HL-60 (cell line): ENCODE results near the gene LRRC71.

Experiments used
- CTCF ChIP-seq: IDR thresholded peaks from one replicate; pipeline ENCODE4 v1.5.1; 2011; ENCODE audit warnings: low read length, control low read depth, inconsistent platforms; ENCODE audit not compliant: insufficient read depth
- POLR2AphosphoS5 ChIP-seq: IDR thresholded peaks from 2 replicates; pipeline ENCODE4 v1.6.1; 2012; ENCODE audit warnings: low read depth

DNA sequence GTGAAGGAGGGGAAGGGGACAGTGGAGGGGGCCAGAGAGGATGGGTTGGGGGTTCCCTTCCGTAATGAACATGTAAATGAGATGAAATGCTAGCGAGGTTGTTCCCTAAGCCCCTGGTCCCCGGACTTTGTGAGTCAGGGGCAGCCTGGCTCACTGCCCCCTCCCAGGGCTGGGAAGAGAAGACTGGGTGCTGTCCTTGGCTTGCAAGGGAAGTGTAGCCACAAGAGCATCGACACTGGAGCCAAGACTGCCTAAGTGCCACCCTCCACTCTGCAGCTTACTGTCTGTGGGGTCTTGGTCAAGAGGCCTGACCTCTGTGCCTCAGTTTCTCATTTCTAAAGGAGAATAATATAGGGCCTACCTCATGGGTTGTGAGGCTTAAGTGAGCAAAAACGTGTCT is 26.4 kb upstream of the LRRC71 start:
- no peak for TF ChIP-seq POLR2AphosphoS5
- TF ChIP-seq CTCF: no peak
